ENCODE measurements around the gene MPP3. TPM values are rescaled to one million over a fixed set of nuclear protein-coding genes. Genes with fewer than 3 reads are reported as not detected.

Gene MPP3
- total RNA-seq, 6 experiments from 2014 or later: 5.5 to 6.9 (median 5.9) TPM

DNA sequence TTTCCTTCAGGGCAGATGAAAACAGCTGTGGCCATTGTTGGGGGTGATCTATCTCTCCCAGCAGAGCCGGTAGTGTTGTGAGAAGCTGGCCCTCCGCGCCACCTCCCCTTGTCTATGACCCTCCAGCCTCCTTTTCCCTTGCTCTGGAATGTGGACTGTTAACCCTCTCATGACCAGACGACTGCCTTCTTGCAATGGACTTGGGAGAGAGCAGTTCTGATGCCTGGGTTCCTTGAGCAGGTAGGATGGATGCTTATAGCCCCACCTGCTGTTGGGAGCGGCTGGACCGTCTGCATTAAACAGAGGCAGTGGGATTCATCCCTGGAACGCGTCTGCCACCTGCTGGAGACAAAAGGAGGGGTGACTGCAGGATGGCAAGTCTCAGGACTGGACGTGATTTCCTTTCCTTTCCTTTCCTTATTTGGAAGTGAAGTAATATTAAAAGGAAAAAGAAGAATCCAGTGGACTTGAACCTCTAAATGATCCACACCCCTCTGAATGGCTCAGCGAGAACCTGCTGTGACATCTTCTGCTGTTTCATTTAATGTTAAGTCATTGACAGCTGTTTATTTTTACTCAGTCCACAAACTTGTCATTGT, 72.6 kb downstream of the MPP3 start:
- peaks cover 23% of the 10 kb centered on the region for H3K27me3 Mint-ChIP-seq (ENCODE audit: insufficient read depth)

DNA sequence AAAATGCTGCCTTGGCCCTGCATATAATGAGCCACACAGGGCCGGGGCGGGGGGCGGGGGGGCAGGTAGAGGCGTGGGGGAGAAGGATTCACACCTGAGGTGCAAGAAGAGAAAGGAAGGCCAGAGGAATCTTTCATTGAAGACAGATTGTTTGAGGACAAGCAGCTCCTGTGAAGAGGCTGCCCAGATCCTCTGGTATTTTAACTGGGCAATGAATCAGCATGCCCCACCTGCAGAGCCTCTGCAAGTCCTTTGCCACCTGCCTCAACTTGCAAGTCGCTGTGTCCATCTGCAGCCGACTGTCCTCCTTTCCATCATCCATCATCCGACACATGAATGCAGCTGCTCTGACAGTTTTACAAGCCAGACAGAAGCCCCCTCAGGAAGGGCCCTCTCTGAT, 73.1 kb downstream of the MPP3 start:
- no peak for DNase-seq
- no peaks in the 10 kb centered on the region for H3K36me3 Mint-ChIP-seq (ENCODE audit: low read depth)
- H3K27ac Mint-ChIP-seq: no peak overlapping the region
- peaks cover 11% of the 10 kb centered on the region; the same call in 1 of the 2 replicates for H3K4me1 Mint-ChIP-seq (ENCODE audit: low read depth)
- H3K4me3 Mint-ChIP-seq: no peak overlapping the region
- TF ChIP-seq, protein P1, sequence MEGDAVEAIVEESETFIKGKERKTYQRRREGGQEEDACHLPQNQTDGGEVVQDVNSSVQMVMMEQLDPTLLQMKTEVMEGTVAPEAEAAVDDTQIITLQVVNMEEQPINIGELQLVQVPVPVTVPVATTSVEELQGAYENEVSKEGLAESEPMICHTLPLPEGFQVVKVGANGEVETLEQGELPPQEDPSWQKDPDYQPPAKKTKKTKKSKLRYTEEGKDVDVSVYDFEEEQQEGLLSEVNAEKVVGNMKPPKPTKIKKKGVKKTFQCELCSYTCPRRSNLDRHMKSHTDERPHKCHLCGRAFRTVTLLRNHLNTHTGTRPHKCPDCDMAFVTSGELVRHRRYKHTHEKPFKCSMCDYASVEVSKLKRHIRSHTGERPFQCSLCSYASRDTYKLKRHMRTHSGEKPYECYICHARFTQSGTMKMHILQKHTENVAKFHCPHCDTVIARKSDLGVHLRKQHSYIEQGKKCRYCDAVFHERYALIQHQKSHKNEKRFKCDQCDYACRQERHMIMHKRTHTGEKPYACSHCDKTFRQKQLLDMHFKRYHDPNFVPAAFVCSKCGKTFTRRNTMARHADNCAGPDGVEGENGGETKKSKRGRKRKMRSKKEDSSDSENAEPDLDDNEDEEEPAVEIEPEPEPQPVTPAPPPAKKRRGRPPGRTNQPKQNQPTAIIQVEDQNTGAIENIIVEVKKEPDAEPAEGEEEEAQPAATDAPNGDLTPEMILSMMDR (IDR thresholded peaks at IDR 0.05): no peak
- no peaks in the 10 kb centered on the region for H3K9me3 Mint-ChIP-seq
- H3K27me3 Mint-ChIP-seq (ENCODE audit: insufficient read depth): peaks cover 23% of the 10 kb centered on the region

More for the DNA sequence above, 72.6 kb downstream of the MPP3 start:
- TF ChIP-seq, protein P1 (IDR thresholded peaks at IDR 0.05): peak; percentile 99
- H3K27ac Mint-ChIP-seq: no peak overlapping the region
- H3K9me3 Mint-ChIP-seq: no peaks in the 10 kb centered on the region
- H3K4me3 Mint-ChIP-seq: no peak overlapping the region
- peaks cover 11% of the 10 kb centered on the region; the same call in 1 of the 2 replicates for H3K4me1 Mint-ChIP-seq (ENCODE audit: low read depth)
- peak; percentile 87 for DNase-seq
- no peaks in the 10 kb centered on the region for H3K36me3 Mint-ChIP-seq (ENCODE audit: low read depth)

DNA sequence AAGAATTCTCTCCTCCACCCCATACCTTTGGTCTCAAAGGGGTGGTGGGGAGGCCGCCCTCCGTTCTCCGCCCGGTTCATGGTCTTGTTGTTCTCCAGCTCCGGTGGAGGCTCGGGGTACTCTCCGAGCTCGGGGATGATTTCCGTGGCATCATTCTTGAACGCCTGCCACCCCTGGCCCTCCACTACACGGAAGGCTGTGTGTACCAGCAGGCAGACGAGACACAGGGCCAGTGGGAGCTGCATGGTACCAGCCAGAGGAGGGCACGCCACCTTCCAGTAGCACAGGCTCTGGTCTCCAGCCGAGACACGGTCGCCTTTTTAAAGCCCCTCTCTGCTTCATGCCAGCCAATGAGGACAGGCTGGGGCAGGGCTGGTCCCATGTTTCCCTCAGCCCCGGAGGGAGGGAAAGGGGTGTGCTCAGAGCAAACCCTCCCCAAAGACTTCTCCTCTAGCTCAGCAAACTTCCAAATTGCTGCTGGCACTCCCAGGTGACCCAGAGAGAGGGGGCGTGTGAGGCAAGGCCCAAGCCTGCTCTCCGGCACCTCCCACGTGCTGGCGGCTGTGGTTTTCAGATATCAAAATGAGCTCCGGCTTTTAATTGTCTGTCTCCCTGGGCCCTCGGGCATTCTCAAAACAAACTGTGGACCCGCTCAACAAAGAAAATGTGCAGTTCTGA, 74.3 kb downstream of the MPP3 start, which contains the start of gene SOST:
SOST (minus strand) TSS at position 295 of the 678 bp plus-strand sequence; CDS start at position 245, 50 bp downstream.
- no peak for DNase-seq
- TF ChIP-seq, protein P1 (IDR thresholded peaks at IDR 0.05): no peak
- no peaks in the 10 kb centered on the region for H3K36me3 Mint-ChIP-seq (ENCODE audit: low read depth)
- no peak within 1 kb of the TSS for H3K4me3 Mint-ChIP-seq
- no peaks in the 10 kb centered on the region for H3K9me3 Mint-ChIP-seq
- H3K27me3 Mint-ChIP-seq (ENCODE audit: insufficient read depth): peaks cover 23% of the 10 kb centered on the region
- peaks cover 22% of the 10 kb centered on the region for H3K4me1 Mint-ChIP-seq (ENCODE audit: low read depth)
- H3K27ac Mint-ChIP-seq: no peak within 1 kb of the TSS

DNA sequence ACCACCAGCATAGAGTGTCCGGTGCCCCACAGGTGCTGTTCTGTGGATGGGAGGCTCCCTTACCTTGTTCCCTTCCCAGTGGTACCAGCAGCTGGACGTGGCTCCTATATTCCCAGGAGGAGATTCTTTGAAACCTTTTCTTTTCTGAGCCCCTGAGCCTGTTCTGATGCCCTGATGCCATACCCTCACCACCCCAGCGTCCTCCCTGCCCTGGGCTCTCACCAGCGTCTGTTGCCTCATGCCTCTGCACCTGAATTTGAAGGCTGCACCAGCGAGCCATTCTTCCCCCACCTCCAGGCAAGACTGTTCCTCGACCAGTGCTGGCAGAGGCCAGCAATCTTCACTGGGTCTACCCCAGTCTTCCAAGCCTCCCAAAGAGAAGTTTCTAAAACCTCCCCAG, 74.9 kb downstream of the MPP3 start:
- Mint-ChIP-seq H3K9me3 (no peaks in the 10 kb centered on the region), H3K36me3 (ENCODE audit: low read depth) (no peaks in the 10 kb centered on the region), H3K27ac (no peak overlapping the region), H3K27me3 (ENCODE audit: insufficient read depth) (peaks cover 23% of the 10 kb centered on the region), H3K4me1 (ENCODE audit: low read depth) (peaks cover 26% of the 10 kb centered on the region), H3K4me3 (no peak overlapping the region)
- DNase-seq: no peak
- TF ChIP-seq, protein P1 (IDR thresholded peaks at IDR 0.05): no peak

DNA sequence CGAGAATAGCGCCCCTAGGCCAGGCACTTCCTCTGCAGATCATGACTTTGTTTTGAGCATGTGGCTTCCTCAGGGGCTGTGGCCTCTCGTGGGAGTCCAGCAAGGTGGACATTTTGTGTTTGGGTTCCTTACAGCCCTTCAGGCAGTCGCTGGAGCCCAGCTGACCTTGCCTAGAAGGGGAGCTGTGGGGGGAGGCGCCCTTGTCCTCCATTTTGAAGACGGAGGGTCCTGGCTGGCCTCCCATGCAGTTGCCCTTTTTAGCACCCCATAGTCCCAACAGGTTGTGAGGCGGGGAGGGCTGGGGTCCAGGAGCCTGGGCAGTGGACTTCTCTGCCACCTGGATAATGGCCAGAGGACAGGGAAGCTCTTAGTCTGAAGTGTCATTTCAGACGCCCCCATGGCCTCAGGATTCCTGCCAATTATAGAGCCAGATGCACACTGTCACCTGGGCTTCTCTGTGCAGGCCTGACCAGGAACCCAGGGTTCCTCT, 75.7 kb downstream of the MPP3 start:
- H3K9me3 Mint-ChIP-seq: no peaks in the 10 kb centered on the region
- H3K27ac Mint-ChIP-seq: no peak overlapping the region
- TF ChIP-seq, protein P1 (IDR thresholded peaks at IDR 0.05): no peak
- H3K27me3 Mint-ChIP-seq (ENCODE audit: insufficient read depth): peaks cover 27% of the 10 kb centered on the region
- H3K36me3 Mint-ChIP-seq (ENCODE audit: low read depth): no peaks in the 10 kb centered on the region
- peaks cover 26% of the 10 kb centered on the region for H3K4me1 Mint-ChIP-seq (ENCODE audit: low read depth)
- DNase-seq: no peak
- no peak overlapping the region for H3K4me3 Mint-ChIP-seq

Measured in HFFc6 (cell line).